B cell (primary cell): ENCODE measurements around the gene INSIG1.

Source experiments
- EZH2 ChIP-seq: IDR thresholded peaks from 2 replicates; pipeline ENCODE4 v1.6.1; 2012; ENCODE audit warnings: borderline replicate concordance, low read depth, mild to moderate bottlenecking, moderate library complexity, low read length; ENCODE audit not compliant: insufficient read depth, poor library complexity, severe bottlenecking
- TF ChIP-seq, protein P1 (sequence below): fragments of 200-600 bp; IDR thresholded peaks from one replicate; pipeline ENCODE4 v1.8.0; 2022; ENCODE audit warnings: antibody characterized with exemption, mild to moderate bottlenecking

DNA sequence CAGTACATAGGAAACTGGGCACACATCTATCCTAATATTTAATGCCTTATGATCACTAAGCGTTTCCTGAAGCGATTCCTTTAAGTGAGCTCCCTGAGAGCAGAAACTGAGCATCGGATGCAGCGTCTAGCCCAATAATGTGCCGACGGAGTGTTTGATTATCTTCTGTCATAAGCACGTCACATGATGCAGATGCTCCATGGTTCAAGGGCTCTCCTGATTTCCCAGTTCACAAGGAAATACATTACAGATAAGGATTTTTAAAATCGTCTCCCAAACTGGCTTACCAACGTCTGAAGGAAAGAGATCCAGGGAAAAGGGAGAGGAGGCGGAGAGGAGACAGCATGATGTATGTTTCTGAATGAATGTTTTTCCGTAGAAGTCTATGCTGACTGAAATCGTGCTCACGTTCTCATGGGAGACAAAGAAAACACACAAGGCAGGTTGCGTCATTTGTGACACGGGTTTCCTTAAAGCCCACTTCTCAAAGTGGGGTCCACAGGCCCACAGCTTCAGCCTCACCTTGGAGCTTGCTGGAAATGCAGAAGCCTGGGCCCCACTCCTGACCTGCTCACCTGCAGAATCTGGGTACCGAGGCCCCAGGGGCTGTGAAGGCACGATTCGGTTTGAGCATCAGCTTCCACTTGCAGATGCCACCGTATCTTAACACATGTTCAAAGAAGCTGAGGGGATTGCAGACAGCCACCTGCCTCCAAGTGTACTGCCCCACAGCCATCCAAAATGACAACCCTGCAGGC, 21.5 kb upstream of the INSIG1 start:
- TF ChIP-seq, protein P1, sequence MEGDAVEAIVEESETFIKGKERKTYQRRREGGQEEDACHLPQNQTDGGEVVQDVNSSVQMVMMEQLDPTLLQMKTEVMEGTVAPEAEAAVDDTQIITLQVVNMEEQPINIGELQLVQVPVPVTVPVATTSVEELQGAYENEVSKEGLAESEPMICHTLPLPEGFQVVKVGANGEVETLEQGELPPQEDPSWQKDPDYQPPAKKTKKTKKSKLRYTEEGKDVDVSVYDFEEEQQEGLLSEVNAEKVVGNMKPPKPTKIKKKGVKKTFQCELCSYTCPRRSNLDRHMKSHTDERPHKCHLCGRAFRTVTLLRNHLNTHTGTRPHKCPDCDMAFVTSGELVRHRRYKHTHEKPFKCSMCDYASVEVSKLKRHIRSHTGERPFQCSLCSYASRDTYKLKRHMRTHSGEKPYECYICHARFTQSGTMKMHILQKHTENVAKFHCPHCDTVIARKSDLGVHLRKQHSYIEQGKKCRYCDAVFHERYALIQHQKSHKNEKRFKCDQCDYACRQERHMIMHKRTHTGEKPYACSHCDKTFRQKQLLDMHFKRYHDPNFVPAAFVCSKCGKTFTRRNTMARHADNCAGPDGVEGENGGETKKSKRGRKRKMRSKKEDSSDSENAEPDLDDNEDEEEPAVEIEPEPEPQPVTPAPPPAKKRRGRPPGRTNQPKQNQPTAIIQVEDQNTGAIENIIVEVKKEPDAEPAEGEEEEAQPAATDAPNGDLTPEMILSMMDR = no peak
- no peak for TF ChIP-seq EZH2
